Lung (tissue), 12 donors: ENCODE data around the gene ZMPSTE24. TPM values are rescaled to one million over a fixed set of nuclear protein-coding genes. Genes with fewer than 3 reads are reported as not detected.

Experiments
- ATAC-seq: fragments of 200-7000 bp; cut with Tn5 transposase; one replicate; pipeline ENCODE4 v1.9.1; 2020; ENCODE audit warnings: moderate number of reproducible peaks; ENCODE audit not compliant: insufficient read depth, low FRiP score
- DNase-seq, 3 donors: peaks; one replicate each; pipeline ENCODE4 v3.0.0-alpha.2; 2013 to 2017
- H3K27ac ChIP-seq, 2 donors: one replicate each; pipeline ENCODE4 v1.5.1; 2013; ENCODE audit warnings: mild to moderate bottlenecking in 2 of 2, moderate library complexity in 2 of 2, control low read depth in 1 of 2, inconsistent platforms in 1 of 2, low read depth in 1 of 2, low read length in 1 of 2
- H3K27me3 ChIP-seq, 3 donors: one replicate each; pipeline ENCODE4 v1.5.1; 2013; ENCODE audit warnings: low read length in 2 of 3; ENCODE audit not compliant: control insufficient read depth in 3 of 3, insufficient read depth in 3 of 3
- H3K36me3 ChIP-seq, 4 donors: one replicate each; pipeline ENCODE4 v1.5.1; 2013; ENCODE audit warnings: low read length in 4 of 4, mild to moderate bottlenecking in 1 of 4, moderate library complexity in 1 of 4; ENCODE audit not compliant: control insufficient read depth in 4 of 4, insufficient read depth in 4 of 4
- H3K4me1 ChIP-seq, 5 donors: one replicate each; pipeline ENCODE4 v1.5.1; 2013; ENCODE audit warnings: low read length in 5 of 5, mild to moderate bottlenecking in 2 of 5, moderate library complexity in 1 of 5; ENCODE audit not compliant: control insufficient read depth in 5 of 5, insufficient read depth in 5 of 5
- H3K4me3 ChIP-seq: one replicate; pipeline ENCODE4 v1.5.1; 2013; ENCODE audit warnings: mild to moderate bottlenecking, control low read depth, moderate library complexity
- H3K9ac ChIP-seq, 2 donors: one replicate each; pipeline ENCODE4 v1.5.1; 2013; ENCODE audit warnings: low read length in 2 of 2, control low read depth in 1 of 2; ENCODE audit not compliant: insufficient read depth in 1 of 2
- H3K9me3 ChIP-seq, 4 donors: one replicate each; pipeline ENCODE4 v1.5.1; 2013; ENCODE audit warnings: low read length in 3 of 4, mild to moderate bottlenecking in 1 of 4, moderate library complexity in 1 of 4; ENCODE audit not compliant: control insufficient read depth in 4 of 4, insufficient read depth in 3 of 4
- CTCF ChIP-seq: IDR thresholded peaks from 2 replicates; pipeline ENCODE4 v1.5.1; 2012; ENCODE audit warnings: mild to moderate bottlenecking; ENCODE audit errors: control extremely low read depth, extremely low read depth
- WGBS, 2 donors: extraction: QIAGEN DNeasy Blood & Tissue Kit; methylation state at CpG; one replicate each; pipeline ENCODE4 v1.1.7; 2013; 5-methylcytosine and 5-hydroxymethylcytosine counted together
- polyA plus RNA-seq, 2 donors: library from polyadenylated mRNA; stranded (reverse); fragments of 200-250 nt; gene quantifications; one replicate each; pipeline ENCODE4 v1.2.1, GENCODE V29; 2013
- total RNA-seq, 2 donors: library from RNA; depleted of rRNA in 1 of 2; stranded (reverse); fragments of >200 nt in 1 of 2; gene quantifications; one replicate each; pipeline ENCODE4 v1.2.1, GENCODE V29; 2014 to 2021
- donor health status: control.
- donor health status: control.
- donor health status: Bipolar disorder and iron deficiency.
- donor health status: healthy.
- donor health status: DM: yes; HTN: yes; CAD: no.

Gene ZMPSTE24
- total and polyA plus RNA-seq, 4 donors, result 17.2 to 41.8 (median 35.3) TPM

- no peak for TF ChIP-seq CTCF
- no peak overlapping the region for H3K9ac ChIP-seq
- DNase-seq, result no peak
Observed at GRCh38 chr1:40248412-40248811, 9.6 kb upstream of the ZMPSTE24 start.

GRCh38 chr1:40251456-40251855 lies 6.6 kb upstream of the ZMPSTE24 start:
- Histone ChIP-seq H3K4me3 (no peak overlapping the region), H3K27me3 (no peaks in the 10 kb centered on the region), H3K9ac (no peak overlapping the region), H3K4me1 (peaks cover 0 to 6% (median 2%) of the 10 kb centered on the region in 5 donors), H3K9me3 (no peaks in the 10 kb centered on the region), H3K27ac (no peak overlapping the region), H3K36me3 (no peaks in the 10 kb centered on the region)
- no peak for ATAC-seq
- WGBS, 2 donors, result 51 to 72% methylated on average over 4 of the region's 4 CpGs
- TF ChIP-seq CTCF, result no peak
- no peak for DNase-seq

More at GRCh38 chr1:40248412-40248811, 9.6 kb upstream of the ZMPSTE24 start:
- Histone ChIP-seq H3K27ac (no peak overlapping the region), H3K9me3 (no peaks in the 10 kb centered on the region), H3K4me1 (peaks cover 0 to 8% (median 0%) of the 10 kb centered on the region in 5 donors), H3K27me3 (no peaks in the 10 kb centered on the region), H3K4me3 (no peak overlapping the region), H3K36me3 (no peaks in the 10 kb centered on the region)
- ATAC-seq, result no peak

GRCh38 chr1:40252601-40253000 lies 5.4 kb upstream of the ZMPSTE24 start:
- no peaks in the 10 kb centered on the region for H3K27me3 ChIP-seq
- H3K36me3 ChIP-seq, result no peaks in the 10 kb centered on the region
- ATAC-seq (no peak), DNase-seq (no peak)
- WGBS, 2 donors, result 65 to 93% methylated on average over 2 of the region's 2 CpGs
- TF ChIP-seq CTCF, result no peak
- H3K9me3 ChIP-seq, result no peaks in the 10 kb centered on the region
- H3K4me3 ChIP-seq, result no peak overlapping the region
- no peak overlapping the region for H3K27ac ChIP-seq
- H3K4me1 ChIP-seq, result peaks cover 0 to 10% (median 7%) of the 10 kb centered on the region in 5 donors
- H3K9ac ChIP-seq, result no peak overlapping the region

- no peak for TF ChIP-seq CTCF
Observed at GRCh38 chr1:40255231-40255630, 2.8 kb upstream of the ZMPSTE24 start.

More at GRCh38 chr1:40255231-40255630, 2.8 kb upstream of the ZMPSTE24 start:
- no peak overlapping the region for H3K9ac ChIP-seq
- no peaks in the 10 kb centered on the region for H3K9me3 ChIP-seq
- ATAC-seq (no peak), DNase-seq (no peak)
- H3K36me3 ChIP-seq, result peaks cover 0 to 1% (median under 1%) of the 10 kb centered on the region in 4 donors
- H3K27me3 ChIP-seq, result no peaks in the 10 kb centered on the region
- peaks cover 0 to 12% (median 10%) of the 10 kb centered on the region in 5 donors for H3K4me1 ChIP-seq
- no peak overlapping the region for H3K27ac ChIP-seq
- H3K4me3 ChIP-seq, result no peak overlapping the region
